Central memory CD4-positive, alpha-beta T cell (primary cell): ENCODE measurements around the gene PRUNE2.

Experiments used
- DNase-seq: peaks from one replicate; pipeline ENCODE4 v3.0.0; 2022

PRUNE2 gene

GRCh38 chr9:76619640-76620039 lies 286.3 kb downstream of the PRUNE2 start:
- DNase-seq, result no peak

DNA sequence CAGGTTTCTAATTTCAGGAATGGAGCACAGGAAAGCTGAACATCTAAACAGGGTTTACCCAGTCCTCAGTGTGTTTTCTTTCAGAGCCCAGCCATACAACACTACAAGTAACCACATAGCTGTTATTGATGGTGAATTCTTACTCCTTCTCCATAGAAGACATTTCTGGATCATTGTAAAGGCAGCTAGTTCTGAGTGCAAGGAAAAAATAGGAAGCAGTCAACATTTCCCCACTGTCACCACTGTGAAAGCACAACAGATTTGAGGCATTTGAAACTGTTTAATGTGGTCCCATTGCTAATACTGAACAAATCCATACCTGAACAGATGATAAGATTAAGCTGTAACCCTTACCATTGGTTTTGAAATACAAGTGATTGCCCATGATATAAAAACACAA lies 286.7 kb downstream of the PRUNE2 start:
- no peak for DNase-seq

DNA sequence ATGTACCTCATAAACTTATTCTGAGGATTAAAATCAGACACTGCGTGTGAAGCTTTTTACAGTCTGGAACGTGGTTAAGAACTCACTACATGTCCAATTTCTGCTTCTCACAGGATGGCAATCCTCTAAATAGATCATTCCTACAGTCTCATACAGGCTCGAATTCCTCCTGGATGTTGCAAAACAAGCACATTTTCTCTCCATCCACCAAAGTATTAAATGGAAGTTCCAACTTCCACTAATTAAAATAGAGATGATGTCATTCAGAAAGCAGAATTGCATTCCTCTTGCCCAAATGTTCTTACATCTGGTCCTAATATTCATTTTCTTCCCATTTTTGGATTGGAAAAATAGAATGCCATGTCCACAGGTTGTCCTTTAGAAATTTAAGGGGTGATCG lies 287.2 kb downstream of the PRUNE2 start:
- no peak for DNase-seq

GRCh38 chr9:76617497-76618175 lies 288.3 kb downstream of the PRUNE2 start:
- no peak for DNase-seq

GRCh38 chr9:76616780-76617179 lies 289.1 kb downstream of the PRUNE2 start:
- no peak for DNase-seq

DNA sequence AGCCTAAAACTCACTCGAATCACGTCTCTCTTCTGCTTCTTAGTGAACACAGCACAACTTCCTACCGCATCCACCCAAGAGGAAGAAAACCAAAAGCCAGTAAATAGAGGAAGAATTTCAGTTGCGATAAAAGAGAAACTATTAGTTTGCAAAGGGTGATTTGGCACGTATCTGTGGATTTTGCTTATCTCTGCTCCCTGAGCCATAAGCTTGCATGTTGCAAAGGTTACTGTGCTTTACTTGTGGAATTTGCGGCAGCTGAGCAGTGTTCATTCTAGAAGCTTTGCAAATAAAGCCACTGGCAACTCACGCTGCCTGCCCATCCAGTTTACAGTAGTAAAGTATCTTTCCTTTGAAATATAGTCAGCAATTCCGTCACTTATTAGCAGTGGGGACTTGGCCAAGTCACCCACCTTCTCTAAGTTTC lies 290.7 kb downstream of the PRUNE2 start:
- no peak for DNase-seq

- no peak for DNase-seq
Observed at GRCh38 chr9:76613974-76614373, 291.9 kb downstream of the PRUNE2 start.

- DNase-seq, result no peak
Observed at GRCh38 chr9:76613150-76613781, 292.6 kb downstream of the PRUNE2 start.

DNA sequence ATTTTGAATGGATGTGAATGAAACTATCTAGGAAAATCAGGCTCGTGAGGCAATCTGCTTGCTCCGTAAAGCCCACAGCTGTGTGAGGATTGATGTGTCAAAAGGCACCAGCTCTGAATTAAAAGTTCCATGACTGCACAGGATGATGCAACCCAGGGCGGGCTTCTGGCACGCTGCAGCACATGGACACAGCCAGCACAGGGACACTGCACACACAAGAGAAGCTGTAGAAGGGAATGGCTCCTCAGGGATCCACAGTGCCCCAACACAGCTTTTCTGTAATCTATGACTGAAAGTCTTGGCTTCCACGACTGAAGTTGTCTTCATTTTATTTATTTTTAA lies 295.9 kb downstream of the PRUNE2 start:
- DNase-seq, result no peak

- DNase-seq, result no peak
Observed at GRCh38 chr9:76609285-76610010, 296.5 kb downstream of the PRUNE2 start.

DNA sequence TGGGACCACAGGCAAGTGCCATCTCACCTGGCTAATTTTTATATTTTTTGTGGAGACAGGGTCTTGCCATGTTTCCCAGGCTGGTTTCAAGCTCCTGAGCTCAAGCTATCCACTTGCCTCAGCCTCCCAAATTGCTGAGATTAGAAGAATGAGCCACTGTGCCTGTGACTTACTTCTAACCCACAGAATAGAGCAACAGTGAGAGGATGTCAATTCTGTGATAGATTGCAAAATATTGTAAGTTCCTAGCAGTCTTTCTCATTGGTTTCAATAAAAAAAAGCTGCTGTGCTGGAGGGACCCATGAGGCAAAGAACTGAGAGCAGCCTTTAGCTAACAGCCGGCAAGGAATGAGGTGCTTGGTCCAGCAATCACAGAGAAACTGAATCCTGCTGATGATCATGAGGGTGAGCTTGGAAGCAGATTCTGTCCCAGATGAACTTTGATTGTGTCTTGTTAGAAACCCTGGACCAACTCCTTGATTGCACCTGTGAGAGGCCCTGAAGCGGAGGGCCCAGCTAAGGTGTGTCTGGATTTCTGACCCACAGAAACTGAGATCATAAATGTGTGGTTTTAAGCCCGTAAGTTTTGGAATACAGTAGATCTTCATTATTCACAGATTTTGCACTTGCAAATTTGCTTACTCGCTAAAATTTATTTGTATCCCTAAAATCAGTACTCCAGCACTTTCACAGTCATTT lies 297.2 kb downstream of the PRUNE2 start:
- no peak for DNase-seq

DNA sequence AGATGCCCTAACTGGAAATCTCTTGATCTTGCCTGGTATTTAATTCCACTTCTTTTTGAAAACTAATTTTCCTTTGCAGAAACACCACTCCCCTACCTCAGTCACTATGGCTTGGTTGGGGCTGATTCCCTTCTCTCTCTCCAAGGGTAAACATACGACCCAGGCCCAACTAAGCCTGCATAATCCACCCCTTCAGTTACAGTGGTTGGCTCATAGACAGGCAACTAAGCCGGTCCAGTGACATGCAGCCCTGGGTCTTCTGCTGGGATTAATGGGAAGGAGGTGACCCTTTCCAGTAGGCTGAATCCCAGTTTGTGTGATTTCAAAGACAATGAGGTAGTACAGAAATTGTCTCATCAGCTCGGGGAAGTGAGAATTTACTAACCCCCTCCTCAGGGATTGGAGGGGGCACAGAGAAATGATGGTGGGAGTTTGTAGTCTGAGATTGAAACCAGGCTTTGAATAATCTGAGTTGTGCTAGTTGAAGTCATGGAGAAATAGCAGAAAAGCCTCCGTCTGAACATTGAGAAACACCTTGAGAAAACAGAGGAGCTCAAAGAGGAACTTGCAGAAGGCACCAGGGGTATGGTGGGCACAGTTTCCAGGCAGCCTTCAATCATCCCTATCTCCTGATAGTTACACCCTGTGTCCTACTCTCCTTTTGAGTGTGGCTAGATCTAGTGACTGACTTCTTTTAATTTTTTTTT lies 298.0 kb downstream of the PRUNE2 start:
- DNase-seq, result no peak

GRCh38 chr9:76605321-76605900 lies 300.5 kb downstream of the PRUNE2 start:
- DNase-seq, result no peak

DNA sequence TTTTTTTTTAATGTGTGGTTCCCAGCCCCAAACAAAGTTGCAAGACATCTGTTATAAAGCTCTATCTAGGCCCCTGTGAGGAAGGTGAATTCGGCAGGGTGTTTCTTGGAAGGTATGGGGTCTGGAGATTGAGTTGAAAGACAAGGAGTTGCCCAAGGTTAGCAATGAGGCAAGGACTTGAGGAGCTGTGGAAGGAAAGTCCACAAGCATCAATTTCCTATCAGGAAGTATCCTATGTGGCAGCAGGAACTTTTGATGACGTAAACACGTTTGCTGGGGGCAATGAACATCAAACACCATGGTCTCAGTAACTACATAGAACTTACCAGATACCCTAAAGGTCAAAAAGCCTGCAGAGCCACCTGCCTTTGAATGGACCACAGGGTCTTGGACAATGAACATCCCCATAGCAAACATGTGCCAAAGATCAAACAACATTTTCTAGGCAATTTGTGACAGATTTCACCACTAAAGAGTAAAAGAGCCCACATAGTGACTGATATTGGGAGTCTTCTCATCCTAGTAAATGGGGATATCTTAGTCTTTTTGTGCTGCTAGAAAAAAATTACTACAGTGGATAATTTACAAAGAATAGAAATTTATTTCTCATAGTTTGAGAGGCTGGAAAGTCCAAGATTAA lies 301.9 kb downstream of the PRUNE2 start:
- DNase-seq, result no peak

DNA sequence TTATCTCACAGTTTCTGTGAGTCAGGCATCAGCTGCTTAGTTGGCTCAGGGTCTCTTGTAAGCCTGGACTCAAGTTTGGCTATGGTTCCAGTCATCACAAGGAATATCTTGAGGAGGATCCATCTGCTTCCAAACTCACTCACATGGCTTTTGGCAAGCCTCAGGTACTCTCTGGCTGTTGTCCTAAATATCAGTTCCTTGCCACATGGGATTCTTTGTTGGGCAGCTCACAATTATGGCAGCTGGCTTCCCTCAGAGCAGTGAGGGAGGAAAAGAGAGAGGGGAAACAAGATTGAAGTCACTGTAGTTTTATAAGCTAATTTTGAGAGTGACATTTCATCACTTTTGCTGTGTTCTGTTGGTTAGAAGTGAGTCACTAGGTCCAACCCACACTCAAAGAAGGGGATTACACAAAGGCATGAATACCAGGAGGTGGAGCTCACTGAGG lies 302.4 kb downstream of the PRUNE2 start:
- DNase-seq, result no peak

GRCh38 chr9:76602199-76602598 lies 303.7 kb downstream of the PRUNE2 start:
- DNase-seq, result no peak

DNA sequence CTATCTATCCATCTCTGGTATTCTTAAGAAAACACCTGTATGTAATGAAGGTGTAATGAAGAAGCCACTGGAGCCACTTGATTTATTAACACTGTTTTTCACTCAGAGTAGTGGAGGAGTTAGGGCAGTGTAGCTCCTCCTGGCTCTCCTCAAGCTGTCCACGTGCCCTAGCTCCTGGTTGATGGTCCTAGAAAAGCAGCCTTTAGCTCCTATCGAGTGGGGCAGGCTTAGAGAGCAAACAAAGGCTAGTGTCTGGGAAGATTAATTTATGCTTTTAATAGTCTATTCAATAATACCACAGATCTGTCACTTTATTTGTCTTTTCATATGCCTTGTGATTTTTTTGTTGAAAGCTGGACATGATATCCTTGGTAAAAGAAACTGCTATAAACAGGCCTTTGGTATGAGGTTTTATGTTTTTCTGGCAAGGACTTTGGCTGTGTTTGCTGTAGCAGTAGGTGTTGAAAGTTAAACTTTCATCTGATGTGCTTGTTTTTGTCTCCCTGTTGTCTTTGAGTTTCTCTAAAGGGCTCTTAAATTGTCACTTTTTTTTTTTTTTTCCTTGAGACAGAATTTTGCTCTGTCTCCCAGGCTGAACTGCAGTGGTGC lies 305.8 kb downstream of the PRUNE2 start:
- no peak for DNase-seq

- DNase-seq, result no peak
Observed at GRCh38 chr9:76598981-76599380, 306.9 kb downstream of the PRUNE2 start.

DNA sequence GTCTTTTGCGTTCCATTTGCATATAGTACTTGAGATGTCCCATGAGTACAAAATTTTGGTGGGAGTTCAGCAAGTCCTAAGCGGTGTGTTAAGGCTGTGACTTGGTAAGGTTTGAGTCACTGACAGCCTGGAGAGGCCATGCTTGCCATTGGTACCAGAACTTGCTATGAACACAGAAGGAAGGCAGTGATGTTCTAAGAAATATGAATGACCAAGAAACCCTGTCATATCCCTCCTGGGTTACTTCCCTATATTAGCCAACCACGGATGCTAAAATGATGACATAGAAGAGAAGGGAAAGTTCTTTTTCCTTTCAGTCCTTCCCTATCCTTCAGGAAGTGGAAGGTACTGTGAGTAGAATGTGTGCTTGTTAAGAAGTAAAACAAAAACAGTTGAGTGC lies 310.3 kb downstream of the PRUNE2 start:
- DNase-seq, result no peak

GRCh38 chr9:76594764-76595424 lies 311.0 kb downstream of the PRUNE2 start:
- DNase-seq, result no peak
